KMS-11 (cell line): Measurements from ENCODE around the gene PPM1H.

Experiments used
- H2AFZ ChIP-seq: fragments of 200-600 bp; sonication (generic); 2 replicates; pipeline ENCODE4 v1.6.1; 2016; ENCODE audit warnings: antibody characterized with exemption, mixed run types, low read depth
- H3K27ac ChIP-seq: fragments of 200-600 bp; sonication (generic); 2 replicates; pipeline ENCODE4 v1.6.1; 2016; ENCODE audit warnings: mild to moderate bottlenecking, mixed run types
- H3K27me3 ChIP-seq: fragments of 200-600 bp; sonication (generic); 2 replicates; pipeline ENCODE4 v1.6.1; 2017; ENCODE audit warnings: mild to moderate bottlenecking, low read depth, mixed run types, moderate library complexity; ENCODE audit not compliant: insufficient read depth
- H3K36me3 ChIP-seq: fragments of 200-600 bp; sonication (generic); 2 replicates; pipeline ENCODE4 v1.6.1; 2017; ENCODE audit warnings: mild to moderate bottlenecking, mixed run types; ENCODE audit not compliant: insufficient read depth
- H3K4me1 ChIP-seq: fragments of 200-600 bp; sonication (generic); 2 replicates; pipeline ENCODE4 v1.6.1; 2016; ENCODE audit warnings: mild to moderate bottlenecking, low read depth, mixed run types; ENCODE audit not compliant: poor library complexity, severe bottlenecking
- H3K4me2 ChIP-seq: fragments of 200-600 bp; sonication (generic); 2 replicates; pipeline ENCODE4 v1.7.0; 2016; ENCODE audit warnings: mild to moderate bottlenecking, mixed run types
- H3K4me3 ChIP-seq: fragments of 200-600 bp; sonication (generic); IDR thresholded peaks from 2 replicates; pipeline ENCODE4 v1.6.1; 2017; ENCODE audit warnings: low read depth, low read length, mixed read lengths; ENCODE audit not compliant: insufficient read depth
- H3K79me2 ChIP-seq: fragments of 200-600 bp; sonication (generic); 2 replicates; pipeline ENCODE4 v1.6.1; 2016; ENCODE audit warnings: low read depth, mixed run types; ENCODE audit not compliant: insufficient read depth
- H3K9ac ChIP-seq: fragments of 200-600 bp; sonication (generic); 2 replicates; pipeline ENCODE4 v1.6.1; 2016; ENCODE audit warnings: mild to moderate bottlenecking, mixed run types
- H4K20me1 ChIP-seq: fragments of 200-600 bp; sonication (generic); 2 replicates; pipeline ENCODE4 v1.6.1; 2016; ENCODE audit warnings: mild to moderate bottlenecking, mixed run types; ENCODE audit not compliant: insufficient read depth
- TF ChIP-seq, protein P1 (sequence below): fragments of 200-600 bp; sonication (generic); conservative IDR thresholded peaks from 2 replicates; pipeline ENCODE4 v1.6.1; 2017; ENCODE audit warnings: low read depth, mild to moderate bottlenecking, antibody characterized with exemption, low read length, moderate library complexity, mixed read lengths

PPM1H gene

DNA sequence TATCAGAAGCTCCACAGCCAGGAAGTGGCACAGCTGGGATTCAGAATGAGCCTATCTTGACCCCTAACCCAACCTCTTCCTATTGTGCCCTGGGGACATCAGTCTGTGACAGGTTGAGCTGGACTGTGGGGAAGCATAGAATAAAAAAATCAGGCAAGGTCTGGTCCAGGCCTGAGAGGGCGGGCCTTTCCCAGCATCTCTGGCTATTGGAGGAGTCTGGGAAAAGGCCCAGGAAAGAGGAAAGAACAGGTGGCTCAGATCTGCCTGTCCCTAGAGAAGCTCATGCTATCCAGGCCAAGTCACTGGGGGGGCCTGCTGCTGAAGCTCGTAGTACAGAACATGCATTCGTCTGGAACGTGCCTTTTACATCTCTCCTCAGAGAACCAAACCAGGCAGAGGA, 100.5 kb downstream of the PPM1H start:
- TF ChIP-seq, protein P1, sequence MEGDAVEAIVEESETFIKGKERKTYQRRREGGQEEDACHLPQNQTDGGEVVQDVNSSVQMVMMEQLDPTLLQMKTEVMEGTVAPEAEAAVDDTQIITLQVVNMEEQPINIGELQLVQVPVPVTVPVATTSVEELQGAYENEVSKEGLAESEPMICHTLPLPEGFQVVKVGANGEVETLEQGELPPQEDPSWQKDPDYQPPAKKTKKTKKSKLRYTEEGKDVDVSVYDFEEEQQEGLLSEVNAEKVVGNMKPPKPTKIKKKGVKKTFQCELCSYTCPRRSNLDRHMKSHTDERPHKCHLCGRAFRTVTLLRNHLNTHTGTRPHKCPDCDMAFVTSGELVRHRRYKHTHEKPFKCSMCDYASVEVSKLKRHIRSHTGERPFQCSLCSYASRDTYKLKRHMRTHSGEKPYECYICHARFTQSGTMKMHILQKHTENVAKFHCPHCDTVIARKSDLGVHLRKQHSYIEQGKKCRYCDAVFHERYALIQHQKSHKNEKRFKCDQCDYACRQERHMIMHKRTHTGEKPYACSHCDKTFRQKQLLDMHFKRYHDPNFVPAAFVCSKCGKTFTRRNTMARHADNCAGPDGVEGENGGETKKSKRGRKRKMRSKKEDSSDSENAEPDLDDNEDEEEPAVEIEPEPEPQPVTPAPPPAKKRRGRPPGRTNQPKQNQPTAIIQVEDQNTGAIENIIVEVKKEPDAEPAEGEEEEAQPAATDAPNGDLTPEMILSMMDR, result no peak
- Histone ChIP-seq H2AFZ (no peak overlapping the region), H3K27me3 (no peaks in the 10 kb centered on the region), H3K4me3 (no peak overlapping the region), H3K79me2 (no peaks in the 10 kb centered on the region), H3K36me3 (no peaks in the 10 kb centered on the region), H3K4me1 (no peaks in the 10 kb centered on the region), H4K20me1 (no peaks in the 10 kb centered on the region), H3K4me2 (no peak overlapping the region), H3K27ac (no peak overlapping the region), H3K9ac (no peak overlapping the region)

DNA sequence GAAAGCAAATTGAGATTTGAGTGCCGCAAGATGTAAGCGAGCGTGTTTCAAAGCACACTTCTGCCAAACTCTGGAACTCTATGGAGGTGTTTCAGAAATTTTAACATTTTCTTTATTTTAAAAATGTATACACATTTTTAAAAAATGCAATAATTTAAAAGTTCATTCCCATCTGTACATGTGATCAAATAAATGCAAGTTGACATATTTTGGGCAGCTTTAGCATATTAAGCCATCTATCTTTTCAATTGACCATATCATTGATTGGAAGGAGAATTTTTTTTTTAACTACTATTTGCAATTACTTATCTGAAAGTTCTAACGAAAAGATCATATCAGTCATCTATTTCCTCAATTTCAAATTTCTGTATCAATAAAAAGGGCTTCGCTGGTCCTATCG, 101.3 kb downstream of the PPM1H start:
- no peaks in the 10 kb centered on the region for H4K20me1 ChIP-seq
- H3K4me2 ChIP-seq, result no peak overlapping the region
- H3K79me2 ChIP-seq, result no peaks in the 10 kb centered on the region
- H3K9ac ChIP-seq, result no peak overlapping the region
- TF ChIP-seq, protein P1, result no peak
- H3K27me3 ChIP-seq, result no peaks in the 10 kb centered on the region
- no peak overlapping the region for H3K4me3 ChIP-seq
- H3K27ac ChIP-seq, result no peak overlapping the region
- H3K4me1 ChIP-seq, result no peaks in the 10 kb centered on the region
- no peak overlapping the region for H2AFZ ChIP-seq
- H3K36me3 ChIP-seq, result no peaks in the 10 kb centered on the region

DNA sequence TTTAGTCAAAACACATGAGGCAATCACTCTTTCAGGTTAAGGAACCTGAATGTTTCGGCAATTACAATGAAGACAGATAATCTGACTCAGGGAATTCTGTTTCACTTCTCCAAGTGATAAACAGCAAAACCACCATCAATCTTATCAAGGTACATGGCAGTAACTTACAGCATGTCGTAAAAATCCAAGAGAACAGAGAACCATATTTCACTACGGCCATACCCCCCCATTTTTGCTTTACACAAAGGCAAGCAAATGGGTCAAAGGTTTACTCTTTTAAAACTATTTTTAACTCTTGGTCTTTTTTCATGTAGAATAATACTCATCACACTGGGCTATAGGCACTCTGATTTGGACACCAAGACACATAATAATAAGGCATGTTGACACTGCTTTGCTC, 102.4 kb downstream of the PPM1H start:
- H3K4me3 ChIP-seq, result no peak overlapping the region
- no peaks in the 10 kb centered on the region for H4K20me1 ChIP-seq
- no peaks in the 10 kb centered on the region for H3K4me1 ChIP-seq
- H3K79me2 ChIP-seq, result no peaks in the 10 kb centered on the region
- H3K9ac ChIP-seq, result no peak overlapping the region
- H3K27me3 ChIP-seq, result no peaks in the 10 kb centered on the region
- H3K4me2 ChIP-seq, result no peak overlapping the region
- TF ChIP-seq, protein P1, result no peak
- no peak overlapping the region for H3K27ac ChIP-seq
- H2AFZ ChIP-seq, result no peak overlapping the region
- no peaks in the 10 kb centered on the region for H3K36me3 ChIP-seq

DNA sequence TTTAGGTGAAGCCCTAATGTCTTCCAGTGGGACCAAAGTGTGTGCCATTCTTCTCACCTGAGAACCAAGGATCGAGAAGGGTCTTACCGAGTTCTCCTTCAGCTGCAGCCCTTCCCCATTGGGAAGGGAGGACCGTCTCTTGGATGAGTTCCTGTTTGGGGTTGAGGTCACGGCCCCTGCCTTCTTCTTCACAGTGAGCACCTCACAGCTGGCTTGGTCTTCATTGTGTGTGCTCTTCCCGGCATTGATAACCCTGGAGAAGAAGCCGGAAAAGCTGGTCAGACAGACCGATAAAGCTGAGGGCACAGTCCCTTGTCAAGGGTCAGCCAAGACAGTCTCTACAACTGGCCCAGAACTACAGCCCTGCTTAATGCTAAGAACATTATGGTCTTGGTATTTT, 102.9 kb downstream of the PPM1H start:
- no peak overlapping the region for H2AFZ ChIP-seq

More for the DNA sequence above, 102.9 kb downstream of the PPM1H start:
- Histone ChIP-seq H4K20me1 (no peaks in the 10 kb centered on the region), H3K36me3 (no peaks in the 10 kb centered on the region), H3K4me2 (no peak overlapping the region), H3K4me1 (no peaks in the 10 kb centered on the region), H3K27ac (no peak overlapping the region), H3K79me2 (no peaks in the 10 kb centered on the region), H3K4me3 (no peak overlapping the region), H3K9ac (no peak overlapping the region), H3K27me3 (no peaks in the 10 kb centered on the region)
- TF ChIP-seq, protein P1, result no peak
